GM18868 (cell line): ENCODE measurements around the gene TBC1D5.
"Not testable (repeated sequence)": the region's sequence is repeated elsewhere in the genome, so short reads cannot be mapped to it uniquely, and the experiment has no call there.

Source experiments
- ATAC-seq: cut with Tn5 transposase; IDR thresholded peaks from one replicate; pipeline ENCODE4 v1.9.1; 2021; ENCODE audit warnings: mild to moderate bottlenecking, moderate library complexity; ENCODE audit not compliant: unreplicated experiment

Gene TBC1D5

GRCh38 chr3:17149076-17149475 is 593.4 kb downstream of the TBC1D5 start:
- no peak for ATAC-seq

GRCh38 chr3:17144665-17144993 is 597.8 kb downstream of the TBC1D5 start:
- ATAC-seq = peak; percentile 67

GRCh38 chr3:17143893-17144664 is 598.4 kb downstream of the TBC1D5 start:
- no peak for ATAC-seq

- ATAC-seq = no peak
Observed at GRCh38 chr3:17142516-17142915, 599.9 kb downstream of the TBC1D5 start.

- no peak for ATAC-seq
Observed at GRCh38 chr3:17141699-17142098, 600.7 kb downstream of the TBC1D5 start.

- ATAC-seq = no peak
Observed at GRCh38 chr3:17140670-17141505, 601.5 kb downstream of the TBC1D5 start.

- ATAC-seq = no peak
Observed at GRCh38 chr3:17138246-17139039, 604.0 kb downstream of the TBC1D5 start.

- no peak for ATAC-seq
Observed at GRCh38 chr3:17137321-17137826, 605.1 kb downstream of the TBC1D5 start.

- no peak for ATAC-seq
Observed at GRCh38 chr3:17136136-17136721, 606.2 kb downstream of the TBC1D5 start.

- peak; percentile 41 for ATAC-seq
Observed at GRCh38 chr3:17135696-17136095, 606.7 kb downstream of the TBC1D5 start.

GRCh38 chr3:17133632-17134545 is 608.5 kb downstream of the TBC1D5 start:
- ATAC-seq = no peak

- no peak for ATAC-seq
Observed at GRCh38 chr3:17132286-17133115, 609.9 kb downstream of the TBC1D5 start.

GRCh38 chr3:17130956-17131355 is 611.5 kb downstream of the TBC1D5 start:
- ATAC-seq = no peak

- no peak for ATAC-seq
Observed at GRCh38 chr3:17129556-17129955, 612.9 kb downstream of the TBC1D5 start.

GRCh38 chr3:17128671-17129070 is 613.8 kb downstream of the TBC1D5 start:
- ATAC-seq = not testable (repeated sequence)

GRCh38 chr3:17125738-17126442 is 616.5 kb downstream of the TBC1D5 start:
- ATAC-seq = no peak

GRCh38 chr3:17122758-17123157 is 619.7 kb downstream of the TBC1D5 start:
- ATAC-seq = no peak

GRCh38 chr3:17121336-17121735 is 621.1 kb downstream of the TBC1D5 start:
- ATAC-seq = no peak
